Tongue (tissue), 2 donors: ENCODE measurements around the gene NUDT3. TPM values are rescaled to one million over a fixed set of nuclear protein-coding genes. Genes with fewer than 3 reads are reported as not detected.
"Not testable (repeated sequence)": the region's sequence is repeated elsewhere in the genome, so short reads cannot be mapped to it uniquely, and the experiment has no call there.

Experiments used
- DNase-seq: peaks from one replicate; pipeline ENCODE4 v3.0.0-alpha.2; 2015
- total RNA-seq: library from RNA; depleted of rRNA; stranded (reverse); fragments of >200 nt; gene quantifications from one replicate; pipeline ENCODE4 v1.2.3, GENCODE V29; 2014

Gene NUDT3
- total RNA-seq, 1 donor from 2014 or later, result 65.0 TPM

GRCh38 chr6:34369385-34369784, 23.1 kb downstream of the NUDT3 start:
- DNase-seq, result no peak

GRCh38 chr6:34366639-34366921, 25.9 kb downstream of the NUDT3 start:
- no peak for DNase-seq

DNA sequence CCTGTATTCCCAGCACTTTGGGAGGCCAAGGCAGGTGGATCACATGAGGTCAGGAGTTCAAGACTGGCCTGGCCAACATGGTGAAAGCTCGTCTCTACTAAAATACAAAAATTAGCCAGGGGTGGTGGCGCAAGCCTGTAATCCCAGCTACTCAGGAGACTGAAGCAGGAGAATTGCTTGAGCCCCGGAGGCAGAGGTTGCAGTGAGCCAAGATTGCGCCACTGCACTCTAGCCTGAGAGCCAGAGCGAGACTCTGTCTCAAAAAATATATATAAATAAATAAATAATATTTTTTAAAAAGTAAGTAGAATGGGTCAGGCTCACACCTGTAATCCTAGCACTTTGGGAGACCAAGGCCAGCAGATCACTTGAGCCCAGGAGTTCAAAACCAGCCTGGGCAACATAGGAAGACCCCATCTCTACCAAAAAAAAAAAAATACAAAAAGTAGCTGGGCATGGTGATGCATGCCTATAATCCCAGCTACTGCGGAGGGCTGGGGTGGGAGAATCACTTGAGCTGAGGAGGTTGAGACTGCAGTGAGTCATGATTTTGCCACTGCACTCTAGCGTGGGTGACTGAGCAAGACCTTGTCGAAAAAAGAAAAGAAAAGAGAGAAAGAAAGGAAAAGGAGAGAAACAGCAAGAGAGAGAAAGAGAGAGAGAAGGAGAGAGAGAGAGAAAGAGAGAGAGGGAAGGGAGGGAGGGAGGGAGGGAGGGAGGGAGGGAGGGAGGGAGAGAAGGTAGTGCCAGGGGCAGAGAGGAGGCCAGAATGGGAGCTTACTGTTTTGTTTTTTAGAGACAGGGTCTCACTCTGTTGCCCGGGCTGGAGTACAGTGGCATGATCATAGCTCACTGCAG, 26.5 kb downstream of the NUDT3 start:
- not testable (repeated sequence) for DNase-seq

DNA sequence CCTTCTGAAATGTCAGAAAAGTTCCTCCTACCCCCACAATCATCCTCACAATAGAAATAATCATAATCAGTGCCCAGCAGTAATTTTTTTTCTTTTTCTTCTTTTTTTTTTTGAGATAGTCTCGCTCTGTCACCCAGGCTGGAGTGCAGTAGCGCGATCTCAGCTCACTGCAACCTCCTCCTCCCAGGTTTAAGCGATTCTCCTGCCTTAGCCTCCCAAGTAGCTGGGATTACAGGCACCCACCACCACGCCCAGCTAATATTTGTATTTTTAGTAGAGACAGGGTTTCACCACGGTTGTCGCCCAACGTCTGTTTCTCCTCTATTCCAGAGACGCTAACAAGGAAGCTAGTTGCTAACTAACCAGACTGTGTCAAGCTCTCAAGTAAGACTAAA, 28.8 kb downstream of the NUDT3 start:
- not testable (repeated sequence) for DNase-seq

GRCh38 chr6:34362909-34363680, 29.4 kb downstream of the NUDT3 start:
- DNase-seq, result no peak

DNA sequence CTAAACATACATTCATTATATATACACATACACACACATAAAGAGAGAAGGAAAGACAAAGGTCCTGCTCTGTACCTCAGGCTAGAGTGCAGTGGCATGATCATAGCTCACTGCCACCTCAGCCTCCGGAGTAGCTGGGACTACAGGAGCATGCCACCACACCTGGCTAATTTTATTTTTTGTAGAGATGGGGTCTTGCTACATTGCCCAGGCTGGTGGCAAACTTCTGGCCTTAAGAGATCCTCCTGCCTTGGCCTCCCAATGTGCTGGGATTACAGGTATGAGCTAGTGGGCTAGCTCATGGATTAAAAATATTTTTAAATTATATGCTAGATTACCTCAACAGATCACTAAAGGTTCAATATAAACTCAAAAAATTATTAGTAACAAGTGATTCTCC, 30.3 kb downstream of the NUDT3 start:
- no peak for DNase-seq

DNA sequence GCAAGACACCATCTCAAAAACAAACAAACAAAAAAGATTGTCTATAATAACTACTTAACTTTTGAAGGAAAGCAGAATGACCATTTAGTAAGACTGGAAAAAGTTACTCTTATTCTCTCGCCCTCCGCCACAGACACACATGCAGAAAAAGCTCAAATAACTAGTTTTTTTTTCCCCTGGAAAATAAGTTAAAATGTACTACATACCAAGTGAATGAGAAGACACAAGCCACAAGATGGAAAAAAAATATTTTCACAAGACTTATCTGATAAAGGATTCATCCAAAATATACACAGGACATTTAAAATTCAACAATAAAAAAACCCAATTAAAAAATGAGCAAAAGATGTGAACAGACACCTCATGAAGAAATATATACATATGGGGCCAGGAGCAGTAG, 31.9 kb downstream of the NUDT3 start:
- no peak for DNase-seq

- DNase-seq, result peak; percentile 74
Observed at GRCh38 chr6:34359418-34360158, 32.9 kb downstream of the NUDT3 start.

DNA sequence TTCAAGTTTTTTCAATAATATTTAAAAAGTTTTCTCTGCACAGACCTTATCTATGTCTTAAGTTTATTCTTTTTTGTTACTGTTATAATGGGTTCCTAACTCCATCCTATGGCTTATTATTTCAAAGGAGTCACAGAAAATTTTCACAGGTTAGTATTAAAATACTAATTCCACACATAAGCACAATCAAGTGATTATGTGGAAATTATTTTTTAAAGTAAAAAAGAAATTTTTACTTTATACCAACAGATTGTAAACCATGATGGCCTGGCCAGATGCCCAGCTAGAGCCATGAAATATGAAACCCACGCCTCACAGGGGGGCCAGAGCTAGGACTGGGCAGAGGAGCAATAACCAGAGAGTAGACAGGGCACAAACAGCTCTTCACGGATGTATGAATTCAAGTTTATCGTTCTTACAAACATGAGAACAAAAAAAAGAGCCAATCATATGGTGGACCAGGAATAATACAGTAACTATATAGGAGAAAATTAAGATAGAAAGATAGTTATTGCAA, 34.0 kb downstream of the NUDT3 start:
- DNase-seq, result peak; percentile 72

GRCh38 chr6:34357937-34358336, 34.5 kb downstream of the NUDT3 start:
- no peak for DNase-seq

DNA sequence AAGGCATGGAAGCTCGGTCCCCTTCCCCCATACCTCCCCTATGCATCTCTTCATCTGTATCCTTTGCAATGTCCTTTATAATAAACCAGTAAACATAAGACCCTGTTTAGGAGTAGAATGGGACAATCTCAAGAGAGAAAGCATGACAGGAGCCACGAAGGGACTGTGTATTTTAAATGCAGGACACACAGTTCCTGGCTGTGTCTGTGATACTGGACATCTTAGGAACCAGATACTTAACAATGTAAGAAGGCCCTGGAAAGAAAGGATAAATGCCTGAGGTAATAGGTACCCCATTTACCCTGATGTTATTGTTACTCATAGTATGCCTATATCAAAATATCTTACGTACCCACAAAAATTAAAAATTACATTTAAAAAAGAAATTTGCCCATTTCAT, 36.6 kb downstream of the NUDT3 start:
- no peak for DNase-seq

GRCh38 chr6:34354230-34354629, 38.2 kb downstream of the NUDT3 start:
- not testable (repeated sequence) for DNase-seq

DNA sequence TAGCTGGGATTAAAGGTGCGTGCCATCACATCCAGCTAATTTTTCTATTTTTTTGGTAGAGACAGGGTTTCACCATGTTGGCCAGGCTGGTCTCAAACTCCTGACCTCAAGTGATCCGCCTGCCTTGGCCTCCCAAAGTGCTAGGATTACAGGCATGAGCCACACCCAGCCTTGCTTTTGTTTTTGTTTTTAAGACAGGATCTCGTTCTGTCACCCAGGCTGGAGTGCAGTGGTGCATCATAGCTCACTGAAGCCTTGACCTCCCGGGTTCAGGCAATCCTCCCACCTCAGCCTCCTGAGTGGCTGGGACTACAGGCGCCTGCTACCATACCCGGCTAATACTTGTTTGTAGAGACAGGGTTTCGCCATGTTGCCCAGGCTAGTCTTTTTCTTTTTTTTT, 38.9 kb downstream of the NUDT3 start:
- DNase-seq, result not testable (repeated sequence)

- DNase-seq, result no peak
Observed at GRCh38 chr6:34352305-34352937, 40.0 kb downstream of the NUDT3 start.

DNA sequence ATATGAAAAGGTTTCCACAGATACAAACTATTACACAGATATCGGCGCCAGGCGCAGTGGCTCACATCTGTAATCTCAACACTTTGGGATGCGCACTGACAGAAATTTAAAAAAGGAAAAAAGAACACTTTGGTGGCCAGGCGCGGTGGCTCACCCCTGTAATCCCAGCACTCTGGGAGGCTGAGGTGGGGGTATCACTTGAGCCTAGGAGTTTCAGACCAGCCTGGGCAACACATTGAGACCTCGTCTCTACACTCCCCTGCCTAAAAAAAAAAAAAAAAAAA, 41.6 kb downstream of the NUDT3 start:
- DNase-seq, result no peak

GRCh38 chr6:34350137-34350933, 42.1 kb downstream of the NUDT3 start:
- no peak for DNase-seq

DNA sequence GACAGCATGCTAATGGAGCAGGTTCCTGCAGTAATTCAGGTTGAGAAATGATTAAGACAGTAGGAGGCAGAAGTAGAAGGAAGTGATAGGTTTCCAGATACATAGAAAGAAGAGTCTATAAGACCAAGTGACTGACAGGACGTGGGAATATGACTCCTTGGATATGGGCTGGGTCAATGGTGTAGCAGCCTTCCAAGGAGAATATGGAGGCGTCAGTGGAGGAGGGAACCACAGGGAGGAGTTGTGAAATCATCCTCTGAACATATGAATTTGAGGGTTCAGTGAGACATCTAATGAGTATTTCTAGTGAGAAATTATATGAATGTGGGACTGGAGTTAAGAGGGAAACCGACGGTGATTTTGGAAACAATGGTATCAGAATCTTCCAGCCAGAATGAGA, 43.3 kb downstream of the NUDT3 start:
- no peak for DNase-seq

- no peak for DNase-seq
Observed at GRCh38 chr6:34347303-34347702, 45.2 kb downstream of the NUDT3 start.

GRCh38 chr6:34346175-34347119, 46.0 kb downstream of the NUDT3 start:
- no peak for DNase-seq

DNA sequence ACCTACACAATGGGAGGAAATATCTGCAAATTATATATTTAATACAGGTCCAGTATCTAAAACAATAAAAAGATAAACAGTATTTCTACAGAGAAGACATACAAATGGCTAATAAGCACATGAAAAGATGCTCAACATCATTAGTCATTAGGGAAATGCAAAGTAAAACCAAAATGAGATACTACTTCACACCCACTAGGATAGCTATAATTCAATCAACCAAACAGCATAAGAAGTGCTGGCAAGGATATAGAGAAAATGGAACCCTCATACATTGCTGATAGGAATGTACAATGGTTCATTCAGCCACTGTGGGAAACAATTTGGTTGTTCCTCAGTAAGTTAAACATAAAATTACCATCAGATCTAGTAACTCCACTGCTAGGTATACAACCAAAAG, 48.7 kb downstream of the NUDT3 start:
- no peak for DNase-seq

- DNase-seq, result no peak
Observed at GRCh38 chr6:34342247-34342646, 50.2 kb downstream of the NUDT3 start.
